Endothelial cell of umbilical vein (primary cell): ENCODE results near the gene MRPL24. TPM values are rescaled to one million over a fixed set of nuclear protein-coding genes. Genes with fewer than 3 reads are reported as not detected.

Source experiments
- BruUV-seq: library from RNA; stranded (reverse); fragments of 400-500 nt; replicated peaks from 2 replicates; lab custom pipeline; 2021; lab: Mats Ljungman, UMichigan
- CTCF ChIA-PET: fragments of 300-600, 350-600 bp; sonication (Branson Sonifier 250); formaldehyde crosslinking; loops from one replicate; lab custom pipeline; 2021; ENCODE audit warnings: antibody characterized with exemption, inconsistent platforms; lab: Charles Lee
- POLR2A ChIA-PET: fragments of 300-600, 350-600 bp; sonication (Branson Sonifier 250); formaldehyde crosslinking; loops from one replicate; lab custom pipeline; 2021; ENCODE audit warnings: antibody characterized with exemption, inconsistent platforms; lab: Charles Lee
- DNase-seq: peaks from one replicate; pipeline ENCODE4 v3.0.0-alpha.2; 2011; ENCODE audit warnings: low read depth, low spot score
- FAIRE-seq: peaks from 2 replicates; lab custom pipeline; 2011; peaks lifted over from hg19 to GRCh38; lab: Jason Lieb, UNC
- H2AFZ ChIP-seq: 2 replicates; pipeline ENCODE4 v1.6.0; 2012; ENCODE audit warnings: low read depth, low read length, control low read depth, inconsistent platforms
- H3K27ac ChIP-seq: 2 replicates; pipeline ENCODE4 v1.5.1; 2011; ENCODE audit warnings: low read depth, mild to moderate bottlenecking, control low read depth, low read length, moderate library complexity; ENCODE audit not compliant: insufficient read depth
- H3K27me3 ChIP-seq, 2 experiments: 2 replicates each; pipeline versions ENCODE4 v1.6.0 to v1.6.1; 2011; ENCODE audit warnings: low read length in 2 of 2, mixed read lengths in 1 of 2; ENCODE audit not compliant: control insufficient read depth in 2 of 2, insufficient read depth in 2 of 2
- H3K36me3 ChIP-seq, 2 experiments: 2 replicates in 1 of 2; 3 replicates in 1 of 2; pipeline ENCODE4 v1.5.1; 2011; ENCODE audit warnings: low read length in 2 of 2, mild to moderate bottlenecking in 1 of 2, moderate library complexity in 1 of 2; ENCODE audit not compliant: control insufficient read depth in 2 of 2, insufficient read depth in 2 of 2; ENCODE audit errors: extremely low read depth in 1 of 2
- H3K4me1 ChIP-seq: 3 replicates; pipeline ENCODE4 v1.5.1; 2011; ENCODE audit warnings: mild to moderate bottlenecking, low read length; ENCODE audit not compliant: control insufficient read depth, insufficient read depth; ENCODE audit errors: extremely low read depth
- H3K4me2 ChIP-seq: 2 replicates; pipeline ENCODE4 v1.6.1; 2011; ENCODE audit warnings: low read length, control low read depth, mixed read lengths; ENCODE audit not compliant: insufficient read depth
- H3K4me3 ChIP-seq, 3 experiments: fragments of 200-600 bp in 1 of 3; sonication (generic), shearing (Covaris generic) in 1 of 3; replicated peaks in 1 of 3; 2 replicates each; pipeline ENCODE4 v1.5.1; 2011 to 2016; ENCODE audit warnings: control low read depth in 3 of 3, low read length in 3 of 3, mild to moderate bottlenecking in 2 of 3, inconsistent platforms in 1 of 3, low read depth in 1 of 3, moderate library complexity in 1 of 3; ENCODE audit not compliant: insufficient read depth in 1 of 3
- H3K79me2 ChIP-seq: 2 replicates; pipeline ENCODE4 v1.6.0; 2012; ENCODE audit warnings: low read length, inconsistent platforms; ENCODE audit not compliant: control insufficient read depth, insufficient read depth
- H3K9ac ChIP-seq: replicated peaks from 2 replicates; pipeline ENCODE3; 2011; ENCODE audit warnings: low read length, control low read depth; ENCODE audit not compliant: insufficient read depth; ENCODE audit errors: extremely low read depth
- H3K9me1 ChIP-seq: replicated peaks from 3 replicates; pipeline ENCODE4 v1.6.0; 2011; ENCODE audit warnings: mild to moderate bottlenecking, low read length; ENCODE audit not compliant: control insufficient read depth, insufficient read depth; ENCODE audit errors: extremely low read depth
- H3K9me3 ChIP-seq: replicated peaks from 2 replicates; pipeline ENCODE4 v1.5.1; 2012; ENCODE audit warnings: low read length, inconsistent platforms; ENCODE audit not compliant: control insufficient read depth, insufficient read depth
- H4K20me1 ChIP-seq: replicated peaks from 2 replicates; pipeline ENCODE3; 2011; ENCODE audit warnings: mild to moderate bottlenecking, low read length; ENCODE audit not compliant: control insufficient read depth, insufficient read depth; ENCODE audit errors: extremely low read depth
- FOS ChIP-seq: IDR thresholded peaks from 2 replicates; pipeline ENCODE4 v1.6.1; 2011; ENCODE audit warnings: mild to moderate bottlenecking, low read length, moderate library complexity, borderline replicate concordance; ENCODE audit not compliant: insufficient read depth
- GATA2 ChIP-seq: IDR thresholded peaks from 2 replicates; pipeline ENCODE4 v1.7.0; 2011; ENCODE audit warnings: low read depth, mild to moderate bottlenecking, moderate library complexity, mixed read lengths, low read length; ENCODE audit not compliant: insufficient read length, insufficient read depth
- JUN ChIP-seq: IDR thresholded peaks from 2 replicates; pipeline ENCODE4 v1.6.1; 2011; ENCODE audit warnings: borderline replicate concordance, low read depth; ENCODE audit not compliant: insufficient read length, insufficient read depth
- MYC ChIP-seq: IDR thresholded peaks from one replicate; pipeline ENCODE4 v1.6.1; 2011; ENCODE audit warnings: mild to moderate bottlenecking, low read depth, low read length
- POLR2A ChIP-seq: IDR thresholded peaks from 2 replicates; pipeline ENCODE4 v1.6.1; 2012; ENCODE audit warnings: low read depth, mild to moderate bottlenecking, control low read depth, low read length
- POLR2AphosphoS5 ChIP-seq: IDR thresholded peaks from 2 replicates; pipeline ENCODE4 v1.6.1; 2012; ENCODE audit warnings: low read depth, mild to moderate bottlenecking, control low read depth, low read length, moderate library complexity; ENCODE audit not compliant: insufficient read depth
- dilution Hi-C: fragments of 300-500 bp; cut with MboI; formaldehyde crosslinking; loops from one replicate; pipeline ENCODE4 v1.15.0; 2019; ENCODE audit warnings: low sequenced_read_pairs; ENCODE audit not compliant: extremely low pct_ligation_motif_present
- intact Hi-C: fragments of 100-400 bp; cut with micrococcal nuclease; formaldehyde crosslinking; loops from one replicate; pipeline ENCODE4 v1.10.0; 2022
- polyA plus RNA-seq, 4 experiments: library from polyadenylated mRNA; depleted of rRNA in 3 of 4; stranded (reverse) in 3 of 4; unstranded in 1 of 4; fragments of >200 nt; gene quantifications; 2 replicates each; pipeline versions ENCODE4 v1.2.1 to v1.2.3, GENCODE V29; 2011 to 2012; ENCODE audit warnings: missing spikeins in 1 of 4
- total RNA-seq: library from RNA; stranded (reverse); gene quantifications from 2 replicates; pipeline ENCODE4 v1.2.3, GENCODE V29; 2021
- TF ChIP-seq, protein P1 (sequence below): IDR thresholded peaks from 2 replicates; pipeline ENCODE4 v1.6.1; 2011; ENCODE audit not compliant: insufficient read depth, insufficient read length

MRPL24 gene
- total and polyA plus RNA-seq, 2 donors (not counting 3 experiments of a cell fraction or from before 2014, with no cell fraction given), result 47.9 to 77.7 TPM

DNA sequence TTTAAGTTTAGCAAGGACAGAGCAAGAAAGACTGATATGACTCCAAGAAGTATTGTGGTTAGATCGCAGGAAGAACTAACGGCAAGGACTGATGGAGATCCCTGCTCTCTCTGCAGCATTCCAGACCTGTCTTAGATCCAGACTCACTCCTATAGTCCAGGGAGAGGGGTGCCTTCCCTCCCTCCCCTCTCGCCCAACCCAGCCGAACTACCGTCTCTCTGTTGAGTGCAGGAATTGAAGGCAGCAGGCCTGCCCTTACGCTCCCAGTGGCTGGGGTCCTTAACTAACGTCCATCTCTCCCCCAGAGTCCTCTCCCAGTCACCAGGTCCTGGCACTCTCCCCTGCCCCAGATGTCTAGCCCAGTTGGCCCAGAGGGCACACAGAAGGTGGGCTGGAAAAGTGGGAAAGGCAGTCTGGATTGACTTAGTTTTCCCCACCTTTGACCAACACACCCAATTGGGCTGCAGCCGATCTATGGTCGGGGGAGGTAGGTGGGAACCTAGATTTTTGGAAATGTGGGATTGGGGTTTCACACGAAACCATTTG, 36.6 kb downstream of the MRPL24 start:
- no peaks in the 10 kb centered on the region for H3K79me2 ChIP-seq
- TF ChIP-seq POLR2AphosphoS5, result no peak
- no peak for DNase-seq
- no peaks in the 10 kb centered on the region for H3K9me3 ChIP-seq
- H2AFZ ChIP-seq, result no peak overlapping the region
- no peak overlapping the region for H3K4me3 ChIP-seq
- H4K20me1 ChIP-seq, result no peaks in the 10 kb centered on the region
- peaks cover 19% of the 10 kb centered on the region for H3K4me1 ChIP-seq
- ChIA-PET CTCF (interaction anchor here (1.0 to 15.5 kb wide), 6 partner anchors 15 to 80 kb away, joined by 3 to 453 read pairs (median 14); partner anchors contain the start of gene NES), POLR2A (interaction anchor here (0.8 kb wide), 1 partner anchor 15 kb away, joined by 3 read pairs; no protein-coding TSS in a partner anchor)
- no peaks in the 10 kb centered on the region for H3K9me1 ChIP-seq
- H3K36me3 ChIP-seq, result no peaks in the 10 kb centered on the region
- no peak overlapping the region for H3K27ac ChIP-seq
- BruUV-seq, result no TSS peak
- FAIRE-seq, result no peak
- H3K27me3 ChIP-seq, result peaks cover 0 to 3% of the 10 kb centered on the region in 2 experiments
- intact Hi-C loops (no loop called here), dilution Hi-C loops (no loop called here)
- H3K9ac ChIP-seq, result no peak overlapping the region
- no peak overlapping the region for H3K4me2 ChIP-seq

DNA sequence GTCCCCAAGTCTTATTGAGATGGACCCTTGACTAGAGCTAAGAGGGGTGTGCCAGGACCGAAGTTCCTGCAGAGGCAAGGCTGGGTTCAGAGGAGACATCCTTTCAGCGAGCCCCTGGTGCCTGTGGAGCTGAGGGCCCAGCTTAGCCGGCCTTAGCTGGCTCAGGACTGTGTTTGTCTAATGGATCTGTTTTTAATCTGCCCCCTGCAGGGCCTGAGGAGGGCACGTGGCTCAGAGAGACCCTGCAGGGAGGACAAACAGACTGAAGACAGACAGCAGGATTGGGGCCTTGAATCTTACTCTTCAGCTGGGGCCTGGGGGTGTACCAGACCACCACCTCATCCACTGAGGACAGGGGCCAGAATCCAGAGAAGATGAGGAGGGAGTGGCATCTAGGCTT, 37.1 kb downstream of the MRPL24 start:
- DNase-seq, result no peak
- H3K27ac ChIP-seq, result no peak overlapping the region
- BruUV-seq, result no TSS peak
- no peaks in the 10 kb centered on the region for H4K20me1 ChIP-seq
- no peak for TF ChIP-seq GATA2
- TF ChIP-seq MYC, result no peak
- TF ChIP-seq FOS, result no peak
- no peak for TF ChIP-seq JUN
- TF ChIP-seq POLR2AphosphoS5, result no peak
- no peak for TF ChIP-seq POLR2A
- TF ChIP-seq, protein P1, sequence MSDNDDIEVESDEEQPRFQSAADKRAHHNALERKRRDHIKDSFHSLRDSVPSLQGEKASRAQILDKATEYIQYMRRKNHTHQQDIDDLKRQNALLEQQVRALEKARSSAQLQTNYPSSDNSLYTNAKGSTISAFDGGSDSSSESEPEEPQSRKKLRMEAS, result no peak
- POLR2A ChIA-PET, result no interaction called here
- no peaks in the 10 kb centered on the region for H3K9me3 ChIP-seq
- H3K79me2 ChIP-seq, result no peaks in the 10 kb centered on the region
- peaks cover 0 to 3% of the 10 kb centered on the region in 2 experiments for H3K27me3 ChIP-seq
- H2AFZ ChIP-seq, result no peak overlapping the region
- H3K9ac ChIP-seq, result no peak overlapping the region
- no peak for FAIRE-seq
- H3K4me2 ChIP-seq, result no peak overlapping the region
- no peak overlapping the region for H3K4me3 ChIP-seq
- H3K9me1 ChIP-seq, result no peaks in the 10 kb centered on the region
- intact Hi-C loops, result no loop called here
- CTCF ChIA-PET, result interaction anchor here (1.0 to 15.5 kb wide), 5 partner anchors 14 to 76 kb away, joined by 3 to 453 read pairs (median 5); partner anchors contain the start of gene NES
- peaks cover 19% of the 10 kb centered on the region for H3K4me1 ChIP-seq
- dilution Hi-C loops, result no loop called here
- H3K36me3 ChIP-seq, result no peaks in the 10 kb centered on the region
